Muscle layer of duodenum (tissue), 2 donors: ENCODE results near the gene CLEC4M.

Source experiments
- H3K27ac ChIP-seq: one replicate; pipeline ENCODE4 v1.7.0; 2013; ENCODE audit warnings: mild to moderate bottlenecking, low read length
- H3K27me3 ChIP-seq: one replicate; pipeline ENCODE4 v1.7.0; 2013; ENCODE audit warnings: low read depth, mild to moderate bottlenecking, control low read depth, low read length
- H3K36me3 ChIP-seq, 2 donors: one replicate each; pipeline ENCODE4 v1.7.0; 2013; ENCODE audit warnings: low read length in 2 of 2, control low read depth in 1 of 2, mild to moderate bottlenecking in 1 of 2; ENCODE audit not compliant: insufficient read depth in 2 of 2, control insufficient read depth in 1 of 2
- H3K4me1 ChIP-seq, 2 donors: one replicate each; pipeline ENCODE4 v1.7.0; 2013; ENCODE audit warnings: low read length in 2 of 2, mild to moderate bottlenecking in 2 of 2, control low read depth in 1 of 2, moderate library complexity in 1 of 2; ENCODE audit not compliant: insufficient read depth in 2 of 2, control insufficient read depth in 1 of 2
- H3K4me3 ChIP-seq, 2 donors: one replicate each; pipeline ENCODE4 v1.7.0; 2013; ENCODE audit warnings: low read length in 2 of 2, low read depth in 1 of 2, mild to moderate bottlenecking in 1 of 2
- H3K9me3 ChIP-seq, 2 donors: one replicate each; pipeline ENCODE4 v1.7.0; 2013; ENCODE audit warnings: low read length in 2 of 2, control low read depth in 1 of 2, mild to moderate bottlenecking in 1 of 2; ENCODE audit not compliant: control insufficient read depth in 1 of 2
- donor health status: healthy.

The CLEC4M gene

DNA sequence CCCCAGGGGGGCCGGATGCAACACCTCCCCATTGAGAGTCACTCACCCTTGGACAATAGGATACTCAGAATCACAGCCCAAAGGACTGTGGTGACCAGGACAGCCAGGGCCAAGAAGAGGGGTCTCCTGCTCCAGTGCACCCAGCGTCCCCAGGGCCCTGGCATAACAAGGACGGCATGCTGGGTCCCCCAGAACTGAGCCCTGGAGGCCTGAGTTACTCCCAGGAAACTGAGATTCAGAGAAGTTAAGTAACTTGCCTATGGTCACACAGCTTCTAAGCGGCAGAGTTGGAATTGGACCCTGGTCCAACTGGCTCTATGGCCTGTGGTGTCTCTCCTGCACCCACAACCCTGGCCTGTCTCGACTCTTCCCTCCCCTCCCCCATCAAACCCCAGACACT lies 31.4 kb upstream of the CLEC4M start:
- no peak overlapping the region for H3K4me3 ChIP-seq
- peaks cover 0 to 3% of the 10 kb centered on the region in 2 donors for H3K4me1 ChIP-seq
- no peak overlapping the region for H3K27ac ChIP-seq
- H3K27me3 ChIP-seq: peaks cover 17% of the 10 kb centered on the region
- no peaks in the 10 kb centered on the region for H3K36me3 ChIP-seq
- no peaks in the 10 kb centered on the region for H3K9me3 ChIP-seq

DNA sequence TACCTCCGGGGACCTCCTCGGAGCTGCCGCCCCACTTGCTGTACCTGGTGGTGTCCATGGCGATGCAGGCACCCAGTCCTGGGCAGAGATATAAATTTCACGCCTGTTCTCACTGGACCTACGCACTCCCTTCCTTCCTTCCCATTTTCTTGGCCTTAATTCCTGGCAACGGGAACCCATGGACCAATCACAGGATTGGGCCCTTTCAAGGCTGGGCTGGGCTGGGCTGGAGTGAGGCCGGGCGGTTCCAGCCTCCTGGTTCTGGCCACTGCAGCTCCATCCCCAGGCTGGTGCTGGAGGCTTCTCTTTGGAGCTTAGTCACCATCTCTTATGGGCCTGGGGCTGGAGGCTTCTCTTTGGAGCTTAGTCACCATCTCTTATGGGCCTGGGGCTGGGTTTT lies 31.0 kb upstream of the CLEC4M start, which contains the start of gene CLEC4G:
CLEC4G (minus strand) TSS at position 66 of the 400 bp plus-strand sequence; CDS start at position 58, 8 bp downstream.
- Histone ChIP-seq H3K27me3 (peaks cover 17% of the 10 kb centered on the region), H3K27ac (no peak within 1 kb of the TSS), H3K4me3 (no peak within 1 kb of the TSS)

DNA sequence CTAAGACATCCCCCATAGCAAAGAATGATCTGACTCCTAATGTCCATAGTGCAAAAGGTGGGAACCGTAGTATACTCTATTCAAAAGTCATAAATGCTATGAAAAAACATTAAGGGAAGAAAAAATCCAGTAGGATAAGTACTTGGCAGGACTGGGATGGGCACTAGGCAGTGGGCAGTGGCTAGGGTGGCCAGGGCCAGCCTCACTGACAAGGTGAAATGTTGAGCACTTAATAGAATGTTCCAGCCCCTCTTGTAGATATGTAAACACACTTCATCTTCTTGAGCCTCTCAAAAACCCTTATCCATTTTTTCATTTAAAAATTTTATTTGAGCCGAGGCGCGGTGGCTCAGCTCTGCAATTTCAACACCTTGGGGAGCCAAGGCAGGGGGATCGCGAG lies 29.7 kb upstream of the CLEC4M start:
- no peak overlapping the region for H3K4me3 ChIP-seq
- H3K4me1 ChIP-seq: peaks cover 0 to 3% of the 10 kb centered on the region in 2 donors
- H3K9me3 ChIP-seq: no peaks in the 10 kb centered on the region
- peaks cover 17% of the 10 kb centered on the region for H3K27me3 ChIP-seq
- H3K27ac ChIP-seq: no peak overlapping the region
- H3K36me3 ChIP-seq: no peaks in the 10 kb centered on the region

More for the DNA sequence above, 31.0 kb upstream of the CLEC4M start, which contains the start of gene CLEC4G:
- H3K36me3 ChIP-seq: no peaks in the 10 kb centered on the region
- H3K4me1 ChIP-seq: peaks cover 0 to 3% of the 10 kb centered on the region in 2 donors
- no peaks in the 10 kb centered on the region for H3K9me3 ChIP-seq

DNA sequence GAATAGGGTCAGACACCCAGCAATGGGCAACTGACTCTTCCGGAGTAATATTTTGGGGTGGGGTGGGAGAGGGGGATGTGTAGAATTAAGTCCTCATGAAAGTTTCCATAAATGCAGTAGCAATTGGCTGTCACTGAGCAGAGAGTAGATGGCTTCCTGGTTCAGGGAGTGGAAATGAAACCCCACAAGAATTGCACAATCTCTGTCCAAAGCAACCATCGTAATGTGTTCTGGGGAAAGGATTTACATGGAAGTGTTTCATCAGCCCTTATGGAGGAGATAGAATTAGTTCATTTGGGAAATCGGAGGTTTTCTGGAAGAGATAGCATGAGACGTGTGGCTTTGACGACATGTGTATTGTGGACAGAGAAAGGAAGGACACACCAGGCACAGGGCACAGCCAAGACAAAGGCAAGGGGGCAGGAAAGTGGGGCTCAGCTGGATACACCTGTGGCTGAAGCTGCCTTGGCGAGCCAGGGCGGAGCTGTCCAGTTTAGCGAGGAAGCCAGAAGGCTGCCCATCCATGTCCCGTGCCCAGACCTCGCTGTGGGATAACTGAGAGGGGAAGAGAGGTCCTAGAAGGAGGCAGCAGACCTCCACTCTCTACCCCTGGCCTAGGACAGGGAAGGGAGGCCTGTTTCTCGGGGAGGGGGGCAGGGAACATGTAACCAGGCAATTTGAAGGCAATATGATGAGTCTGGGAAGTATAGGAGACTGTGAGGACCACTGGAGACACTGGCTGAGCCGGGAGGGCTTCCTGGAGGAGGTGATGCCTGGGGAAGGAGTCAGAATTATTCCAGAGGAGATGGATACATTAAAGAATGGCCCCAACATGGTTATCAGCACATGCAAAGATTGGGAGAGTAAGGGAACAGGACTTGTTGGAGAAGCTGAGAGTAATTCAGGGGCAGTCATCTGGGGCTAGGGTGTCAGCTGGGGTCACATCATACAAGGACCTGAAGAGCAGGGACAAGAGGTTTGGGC lies 28.5 kb upstream of the CLEC4M start:
- Histone ChIP-seq H3K27me3 (peaks cover 10% of the 10 kb centered on the region), H3K9me3 (no peaks in the 10 kb centered on the region), H3K27ac (no peak overlapping the region)

DNA sequence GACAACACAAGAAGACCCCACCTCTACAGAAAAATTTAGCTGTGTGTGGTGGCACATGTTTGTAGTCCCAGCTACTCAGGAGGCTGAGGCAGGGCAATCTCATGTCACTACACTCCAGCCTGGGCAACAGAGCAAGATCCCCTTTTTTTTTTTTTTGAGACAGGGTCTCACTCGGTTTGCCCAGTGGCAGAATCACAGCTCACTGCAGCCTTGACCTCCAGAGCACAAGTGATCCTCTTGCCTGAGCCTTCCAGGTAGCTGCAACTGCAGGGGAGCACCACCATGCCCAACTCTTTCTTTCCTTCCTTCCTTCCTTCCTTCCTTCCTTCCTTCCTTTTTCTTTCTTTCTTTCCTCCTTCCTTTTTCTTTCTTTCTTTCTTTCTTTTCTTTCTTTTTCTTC lies 26.9 kb upstream of the CLEC4M start:
- no peaks in the 10 kb centered on the region for H3K27me3 ChIP-seq
- H3K4me3 ChIP-seq: no peak overlapping the region
- H3K27ac ChIP-seq: no peak overlapping the region
- H3K36me3 ChIP-seq: no peaks in the 10 kb centered on the region
- H3K4me1 ChIP-seq: no peaks in the 10 kb centered on the region
- H3K9me3 ChIP-seq: no peaks in the 10 kb centered on the region

More for the DNA sequence above, 28.5 kb upstream of the CLEC4M start:
- no peak overlapping the region for H3K4me3 ChIP-seq
- H3K36me3 ChIP-seq: no peaks in the 10 kb centered on the region
- H3K4me1 ChIP-seq: peaks cover 0 to 3% of the 10 kb centered on the region in 2 donors

DNA sequence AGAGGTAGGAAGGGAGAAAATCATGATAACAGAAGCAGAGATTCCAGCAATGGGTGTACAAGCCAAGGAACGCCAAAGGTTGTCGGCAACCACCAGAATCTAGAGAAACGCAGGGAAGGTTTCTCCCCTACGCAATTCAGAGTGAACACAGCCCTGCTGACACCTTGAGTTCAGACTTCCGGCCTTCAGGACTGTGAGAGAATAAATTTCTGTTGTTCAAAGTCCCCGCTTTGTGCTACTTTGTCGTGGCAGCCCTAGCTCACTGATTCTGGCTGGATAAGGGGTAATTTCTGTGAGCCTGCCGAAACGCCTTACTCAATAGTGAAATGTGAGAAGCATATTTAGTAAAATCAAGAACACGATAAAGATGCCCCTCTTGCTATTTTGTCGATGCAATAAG lies 25.8 kb upstream of the CLEC4M start:
- Histone ChIP-seq H3K4me1 (no peaks in the 10 kb centered on the region), H3K27me3 (no peaks in the 10 kb centered on the region), H3K4me3 (no peak overlapping the region), H3K27ac (no peak overlapping the region), H3K9me3 (no peaks in the 10 kb centered on the region), H3K36me3 (no peaks in the 10 kb centered on the region)

DNA sequence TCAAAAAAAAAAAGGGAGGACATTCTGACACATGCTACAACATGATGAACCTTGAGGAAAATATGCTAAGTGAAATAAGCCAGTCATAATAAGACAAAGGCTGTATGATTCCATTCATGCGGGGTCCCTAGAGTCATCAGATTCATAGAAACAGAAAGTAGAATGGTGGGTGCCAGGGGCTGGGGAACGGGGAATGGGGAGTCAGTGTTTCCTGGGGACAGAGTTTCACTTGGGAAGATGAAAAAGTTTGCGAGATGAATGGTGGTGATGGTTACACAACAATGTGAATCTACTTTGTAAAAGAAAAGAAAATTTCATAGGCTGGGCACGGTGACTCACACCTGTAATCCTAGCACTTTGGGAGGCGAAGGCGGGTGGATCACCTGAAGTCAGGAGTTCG lies 25.0 kb upstream of the CLEC4M start:
- H3K36me3 ChIP-seq: no peaks in the 10 kb centered on the region
- no peaks in the 10 kb centered on the region for H3K27me3 ChIP-seq
- H3K9me3 ChIP-seq: no peaks in the 10 kb centered on the region
- H3K27ac ChIP-seq: no peak overlapping the region
- H3K4me1 ChIP-seq: no peaks in the 10 kb centered on the region
- H3K4me3 ChIP-seq: no peak overlapping the region

DNA sequence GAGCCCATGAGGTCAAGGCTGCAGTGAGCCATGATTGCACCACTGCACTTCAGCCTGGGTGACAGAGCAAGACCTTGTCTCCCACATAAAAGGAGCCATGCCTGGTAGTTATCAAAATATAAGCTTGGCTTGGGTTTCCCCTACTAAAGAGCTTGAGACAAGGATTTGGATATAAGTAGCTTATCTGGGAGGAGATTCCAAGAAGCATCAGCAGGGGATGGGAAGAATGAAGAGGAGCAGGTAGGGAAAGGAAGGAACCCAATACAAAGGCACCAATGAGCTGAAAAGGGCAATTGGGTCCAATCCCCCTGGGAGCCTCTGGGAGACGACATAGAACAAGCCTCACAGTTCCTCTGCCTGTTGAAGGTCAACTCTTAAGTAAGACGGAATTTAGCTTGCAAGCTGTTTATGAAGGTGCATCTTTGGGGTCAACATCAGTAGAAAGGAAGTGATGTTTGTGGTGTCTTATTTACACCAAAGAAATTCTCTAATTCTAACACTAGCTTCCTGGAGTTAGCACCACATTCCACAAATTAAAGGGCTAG lies 23.8 kb upstream of the CLEC4M start:
- Histone ChIP-seq H3K4me1 (no peaks in the 10 kb centered on the region), H3K4me3 (no peak overlapping the region), H3K9me3 (no peaks in the 10 kb centered on the region), H3K36me3 (no peaks in the 10 kb centered on the region), H3K27ac (no peak overlapping the region), H3K27me3 (no peaks in the 10 kb centered on the region)

DNA sequence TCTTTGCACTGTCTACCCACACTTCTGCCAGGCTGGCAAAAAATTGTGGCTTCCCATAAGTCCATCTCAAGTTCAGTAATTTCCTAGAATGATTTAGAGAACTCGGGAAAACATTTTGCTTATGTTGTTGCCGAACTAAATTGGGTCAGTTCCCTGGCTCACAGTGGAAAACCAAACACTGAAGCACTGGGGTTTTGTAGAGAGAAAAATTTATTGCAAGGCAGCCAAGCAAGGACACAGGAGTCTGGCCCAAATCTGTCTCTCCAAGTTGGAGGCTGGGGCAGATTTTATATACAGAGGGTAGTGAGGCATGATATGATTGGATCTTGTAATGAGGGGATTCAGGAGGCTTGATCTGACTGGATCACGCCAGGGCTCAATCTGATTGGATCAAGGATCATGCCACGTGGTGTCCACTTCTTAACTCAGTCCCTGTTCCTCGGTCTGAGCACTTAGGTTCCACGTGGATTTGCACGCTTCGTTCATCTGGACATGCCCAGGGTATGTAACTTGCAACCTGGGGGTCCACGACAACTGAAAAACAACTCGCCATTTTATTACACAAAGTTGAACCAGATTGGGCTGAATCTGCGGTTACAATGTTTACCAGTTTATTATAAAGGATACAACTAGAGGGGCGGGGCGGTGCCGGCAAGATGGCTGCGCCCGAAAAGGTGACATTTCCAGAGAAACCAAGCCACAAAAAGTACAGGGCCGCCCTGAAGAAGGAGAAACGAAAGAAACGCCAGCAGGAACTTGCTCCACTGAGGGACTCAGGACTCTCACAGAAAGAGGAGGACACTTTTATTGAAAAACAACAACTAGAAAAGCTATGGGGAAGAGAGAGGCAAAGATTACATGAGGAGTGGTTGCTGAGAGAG lies 23.0 kb upstream of the CLEC4M start:
- H3K4me1 ChIP-seq: no peaks in the 10 kb centered on the region
- no peaks in the 10 kb centered on the region for H3K36me3 ChIP-seq
- peak overlapping the region; percentile 29 for H3K27ac ChIP-seq
- H3K4me3 ChIP-seq: no peak overlapping the region
- H3K27me3 ChIP-seq: no peaks in the 10 kb centered on the region
- no peaks in the 10 kb centered on the region for H3K9me3 ChIP-seq

DNA sequence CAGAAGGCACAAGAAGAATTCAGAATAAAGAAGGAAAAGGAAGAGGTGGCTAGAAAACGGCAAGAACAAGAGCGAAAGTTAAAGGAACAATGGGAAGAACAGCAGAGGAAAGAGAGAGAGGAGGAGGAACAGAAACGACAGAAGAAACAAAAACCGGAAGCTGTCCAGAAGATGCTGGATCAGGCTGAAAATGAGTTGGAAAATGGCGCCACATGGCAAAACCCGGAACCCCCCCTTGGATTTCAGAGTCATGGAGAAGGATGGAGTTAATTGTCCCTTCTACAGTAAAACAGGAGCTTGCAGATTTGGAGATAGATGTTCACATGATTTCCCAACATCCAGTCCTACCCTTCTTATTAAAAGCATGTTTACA lies 22.4 kb upstream of the CLEC4M start:
- H3K36me3 ChIP-seq: no peaks in the 10 kb centered on the region
- no peak overlapping the region for H3K4me3 ChIP-seq
- no peaks in the 10 kb centered on the region for H3K27me3 ChIP-seq
- H3K9me3 ChIP-seq: no peaks in the 10 kb centered on the region
- H3K27ac ChIP-seq: no peak overlapping the region
- H3K4me1 ChIP-seq: no peaks in the 10 kb centered on the region

DNA sequence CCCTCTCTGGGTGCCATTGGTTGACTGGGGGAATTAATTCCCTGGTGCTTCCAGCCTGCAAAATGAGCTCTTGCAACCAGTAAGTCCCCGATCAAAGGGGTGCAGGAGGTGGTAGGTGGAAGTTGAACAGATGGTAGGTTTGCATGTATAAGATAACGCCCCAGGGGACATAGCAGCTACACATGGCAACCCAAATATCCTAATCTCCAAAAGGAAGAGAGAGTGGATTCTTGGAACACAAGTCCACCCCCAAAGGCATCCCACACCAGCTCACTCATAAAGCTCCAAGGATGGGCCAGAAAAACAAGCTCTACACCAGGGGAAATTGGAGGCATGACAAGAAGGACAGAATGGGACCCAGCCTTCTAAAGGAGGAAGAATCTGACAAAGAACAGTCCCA lies 20.5 kb upstream of the CLEC4M start:
- Histone ChIP-seq H3K4me3 (no peak overlapping the region), H3K27ac (no peak overlapping the region), H3K9me3 (no peaks in the 10 kb centered on the region), H3K27me3 (no peaks in the 10 kb centered on the region), H3K4me1 (no peaks in the 10 kb centered on the region), H3K36me3 (no peaks in the 10 kb centered on the region)
